ENCODE results near the gene TGDS.

The TGDS gene

DNA sequence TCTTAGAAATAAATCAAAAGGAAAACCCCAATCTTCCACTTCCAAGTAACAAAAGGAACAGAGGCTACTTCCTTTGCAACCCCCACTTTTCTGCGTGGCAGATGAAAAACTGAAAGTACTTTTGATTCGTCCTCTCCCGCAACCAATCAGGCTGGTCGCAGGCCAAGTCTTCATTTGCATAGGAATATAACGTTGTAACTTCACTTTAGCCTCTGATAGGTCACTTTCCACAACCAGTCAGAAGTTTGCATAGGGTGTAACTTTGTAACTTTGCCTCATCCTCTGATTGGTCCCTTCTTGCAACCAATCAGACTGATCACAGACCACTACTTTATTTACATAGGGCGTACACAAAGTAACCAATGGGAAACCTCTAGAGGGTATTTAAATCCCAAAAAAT is 37.2 kb downstream of the TGDS start:
- no peaks in the 10 kb centered on the region for H3K27me3 ChIP-seq (ENCODE audit: insufficient read depth, low read length)
- H3K9ac ChIP-seq (ENCODE audit: low read length): no peak overlapping the region
- H3K4me3 ChIP-seq (ENCODE audit: low read depth, low read length, poor library complexity, severe bottlenecking): no peak overlapping the region
- H3K9me3 ChIP-seq (ENCODE audit: low read length): peaks cover 7% of the 10 kb centered on the region; the same call in 1 of the 2 replicates
- H4K20me1 ChIP-seq (ENCODE audit: insufficient read depth, low read length): no peaks in the 10 kb centered on the region
- peak overlapping the region; percentile 31; the same call in 1 of the 2 replicates for H3K4me2 ChIP-seq (ENCODE audit: low read length)
- H3K36me3 ChIP-seq (ENCODE audit: insufficient read depth, low read length): peaks cover 6% of the 10 kb centered on the region; the same call in 1 of the 2 replicates
- H3K9me2 ChIP-seq (ENCODE audit: low read depth, low read length): no peaks in the 10 kb centered on the region
- no peaks in the 10 kb centered on the region for H3F3A ChIP-seq (ENCODE audit: insufficient read depth, low read length)
- H3K79me2 ChIP-seq (ENCODE audit: insufficient read depth, low read length): no peaks in the 10 kb centered on the region
- no peak for TF ChIP-seq EZH2 (IDR thresholded peaks at IDR 0.05; ENCODE audit: borderline replicate concordance, low read length)
- TF ChIP-seq, protein P1, sequence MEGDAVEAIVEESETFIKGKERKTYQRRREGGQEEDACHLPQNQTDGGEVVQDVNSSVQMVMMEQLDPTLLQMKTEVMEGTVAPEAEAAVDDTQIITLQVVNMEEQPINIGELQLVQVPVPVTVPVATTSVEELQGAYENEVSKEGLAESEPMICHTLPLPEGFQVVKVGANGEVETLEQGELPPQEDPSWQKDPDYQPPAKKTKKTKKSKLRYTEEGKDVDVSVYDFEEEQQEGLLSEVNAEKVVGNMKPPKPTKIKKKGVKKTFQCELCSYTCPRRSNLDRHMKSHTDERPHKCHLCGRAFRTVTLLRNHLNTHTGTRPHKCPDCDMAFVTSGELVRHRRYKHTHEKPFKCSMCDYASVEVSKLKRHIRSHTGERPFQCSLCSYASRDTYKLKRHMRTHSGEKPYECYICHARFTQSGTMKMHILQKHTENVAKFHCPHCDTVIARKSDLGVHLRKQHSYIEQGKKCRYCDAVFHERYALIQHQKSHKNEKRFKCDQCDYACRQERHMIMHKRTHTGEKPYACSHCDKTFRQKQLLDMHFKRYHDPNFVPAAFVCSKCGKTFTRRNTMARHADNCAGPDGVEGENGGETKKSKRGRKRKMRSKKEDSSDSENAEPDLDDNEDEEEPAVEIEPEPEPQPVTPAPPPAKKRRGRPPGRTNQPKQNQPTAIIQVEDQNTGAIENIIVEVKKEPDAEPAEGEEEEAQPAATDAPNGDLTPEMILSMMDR (IDR thresholded peaks at IDR 0.05; ENCODE audit: low read length): no peak
- peak overlapping the region; percentile 81 for H3K27ac ChIP-seq (ENCODE audit: low read depth, low read length, poor library complexity, severe bottlenecking)
- no peak overlapping the region for H2AFZ ChIP-seq (ENCODE audit: low read length)
- H3K4me1 ChIP-seq (ENCODE audit: insufficient read depth, low read length, severe bottlenecking): peaks cover 29% of the 10 kb centered on the region

DNA sequence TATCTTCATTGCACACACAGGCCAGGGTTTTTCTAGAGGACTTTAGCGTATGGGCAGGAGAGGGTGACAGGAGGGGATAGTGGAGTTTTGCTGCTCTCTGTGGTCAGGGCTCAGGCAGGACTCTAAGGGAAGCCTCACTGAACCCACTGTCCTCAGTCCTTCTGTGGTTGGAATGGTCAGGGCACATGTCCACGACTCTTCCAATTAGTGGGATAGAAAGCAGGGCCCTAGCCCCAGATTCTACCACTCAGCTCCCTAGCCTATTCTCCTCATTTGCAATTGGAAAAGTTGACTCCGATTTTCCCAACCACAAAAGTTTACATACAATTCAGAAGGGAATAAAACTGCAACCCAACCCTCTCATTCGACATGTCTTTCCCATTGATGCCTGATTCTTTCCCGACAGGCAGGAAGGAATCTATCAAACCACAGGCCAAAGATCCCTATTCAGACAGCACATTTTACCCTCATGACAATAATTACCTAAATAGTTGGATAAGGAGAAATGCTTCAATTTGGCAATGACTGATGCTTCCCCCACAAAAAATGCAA is 38.2 kb downstream of the TGDS start:
- Histone ChIP-seq H3K4me3 (ENCODE audit: low read depth, low read length, poor library complexity, severe bottlenecking) (no peak overlapping the region), H3K9ac (ENCODE audit: low read length) (no peak overlapping the region), H3F3A (ENCODE audit: insufficient read depth, low read length) (no peaks in the 10 kb centered on the region), H3K9me3 (ENCODE audit: low read length) (peaks cover 4% of the 10 kb centered on the region; the same call in 1 of the 2 replicates), H3K27me3 (ENCODE audit: insufficient read depth, low read length) (no peaks in the 10 kb centered on the region), H2AFZ (ENCODE audit: low read length) (no peak overlapping the region), H3K79me2 (ENCODE audit: insufficient read depth, low read length) (no peaks in the 10 kb centered on the region), H3K4me2 (ENCODE audit: low read length) (no peak overlapping the region), H4K20me1 (ENCODE audit: insufficient read depth, low read length) (no peaks in the 10 kb centered on the region), H3K9me2 (ENCODE audit: low read depth, low read length) (no peaks in the 10 kb centered on the region), H3K4me1 (ENCODE audit: insufficient read depth, low read length, severe bottlenecking) (peaks cover 27% of the 10 kb centered on the region), H3K27ac (ENCODE audit: low read depth, low read length, poor library complexity, severe bottlenecking) (no peak overlapping the region), H3K36me3 (ENCODE audit: insufficient read depth, low read length) (peaks cover under 1% of the 10 kb centered on the region; the same call in 1 of the 2 replicates)
- no peak for TF ChIP-seq EZH2 (IDR thresholded peaks at IDR 0.05; ENCODE audit: borderline replicate concordance, low read length)
- TF ChIP-seq, protein P1 (IDR thresholded peaks at IDR 0.05; ENCODE audit: low read length): no peak

DNA sequence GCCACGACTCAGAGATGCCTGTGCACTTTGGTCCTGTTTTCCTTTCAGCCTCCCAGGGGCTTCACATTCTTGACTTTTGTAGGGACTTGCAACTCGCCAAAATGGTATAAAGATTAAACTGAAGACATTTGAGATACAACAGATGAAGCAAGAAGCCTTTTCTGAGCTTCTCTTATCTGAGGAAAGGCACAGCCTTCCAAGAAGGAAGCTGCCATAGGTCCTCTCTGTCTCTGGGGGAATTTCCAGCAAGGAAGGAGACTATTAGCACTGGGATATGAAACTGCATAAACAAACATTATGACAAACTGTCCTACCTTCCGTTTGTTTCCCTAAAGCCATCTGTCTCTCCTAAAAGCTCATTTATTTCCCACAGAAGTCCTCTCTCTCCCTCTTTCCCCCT is 39.3 kb downstream of the TGDS start:
- Histone ChIP-seq H2AFZ (ENCODE audit: low read length) (no peak overlapping the region), H3K4me3 (ENCODE audit: low read depth, low read length, poor library complexity, severe bottlenecking) (no peak overlapping the region), H3K79me2 (ENCODE audit: insufficient read depth, low read length) (no peaks in the 10 kb centered on the region), H3K9ac (ENCODE audit: low read length) (no peak overlapping the region), H3K27ac (ENCODE audit: low read depth, low read length, poor library complexity, severe bottlenecking) (no peak overlapping the region), H3K36me3 (ENCODE audit: insufficient read depth, low read length) (no peaks in the 10 kb centered on the region), H3K4me2 (ENCODE audit: low read length) (no peak overlapping the region), H4K20me1 (ENCODE audit: insufficient read depth, low read length) (no peaks in the 10 kb centered on the region), H3K27me3 (ENCODE audit: insufficient read depth, low read length) (no peaks in the 10 kb centered on the region), H3K9me2 (ENCODE audit: low read depth, low read length) (no peaks in the 10 kb centered on the region), H3F3A (ENCODE audit: insufficient read depth, low read length) (no peaks in the 10 kb centered on the region), H3K9me3 (ENCODE audit: low read length) (peaks cover 4% of the 10 kb centered on the region; the same call in 1 of the 2 replicates), H3K4me1 (ENCODE audit: insufficient read depth, low read length, severe bottlenecking) (peaks cover 26% of the 10 kb centered on the region)
- no peak for TF ChIP-seq EZH2 (IDR thresholded peaks at IDR 0.05; ENCODE audit: borderline replicate concordance, low read length)
- TF ChIP-seq, protein P1 (IDR thresholded peaks at IDR 0.05; ENCODE audit: low read length): no peak

All from OCI-LY1 (cell line).